Mucosa of descending colon (tissue), 3 donors: Measurements from ENCODE around the gene FYCO1. TPM values are rescaled to one million over a fixed set of nuclear protein-coding genes. Genes with fewer than 3 reads are reported as not detected.

ENCODE experiments used
- ATAC-seq: fragments of 200-7000 bp; cut with Tn5 transposase; one replicate; pipeline ENCODE4 v1.9.1; 2020; ENCODE audit warnings: mild to moderate bottlenecking, moderate library complexity
- DNase-seq, 3 donors: peaks; one replicate each; pipeline ENCODE4 v3.0.0-alpha.2; 2020
- H3K36me3 ChIP-seq: fragments of 200-600 bp; one replicate; pipeline ENCODE4 v1.8.0; 2021; ENCODE audit warnings: low read depth, mild to moderate bottlenecking
- H3K4me1 ChIP-seq: fragments of 200-600 bp; one replicate; pipeline ENCODE4 v1.8.0; 2021; ENCODE audit warnings: low read depth, mild to moderate bottlenecking
- H3K4me3 ChIP-seq: fragments of 200-600 bp; one replicate; pipeline ENCODE4 v1.8.0; 2021; ENCODE audit warnings: mild to moderate bottlenecking
- H3K9me3 ChIP-seq: fragments of 200-600 bp; one replicate; pipeline ENCODE4 v1.8.0; 2021; ENCODE audit warnings: mild to moderate bottlenecking
- CTCF ChIP-seq: fragments of 200-600 bp; IDR thresholded peaks from one replicate; pipeline ENCODE4 v1.8.0; 2022; ENCODE audit warnings: antibody characterized with exemption, mild to moderate bottlenecking
- intact Hi-C, 2 donors: fragments of 100-400 bp; cut with DNase I in 1 of 2; cut with micrococcal nuclease in 1 of 2; formaldehyde crosslinking; loops; one replicate each; pipeline versions ENCODE4 v1.11.0 to v1.11.1; 2022; cut with DNase I, micrococcal nuclease
- total RNA-seq, 3 donors: library from RNA; stranded (reverse); fragmentation: NEBNext Ultra II Directional in 2 of 3; extraction: Animal tissue kit (Norgen Biotek cat#: 25700) in 2 of 3; gene quantifications; one replicate each; pipeline versions ENCODE4 v1.2.1 to v1.2.4, GENCODE V29; 2021 to 2023
- donor health status: DM: no; HTN: no; CAD: no; lungs with moderate emphysema.
- donor health status: DM: no; HTN: no; CAD: no.
- donor health status: DM: no; HTN: yes; CAD: no.

FYCO1 gene
- total RNA-seq, 3 donors from 2014 or later, result 25.4 to 76.5 (median 27.7) TPM

- TF ChIP-seq CTCF, result no peak
- H3K4me3 ChIP-seq, result no peak overlapping the region
- intact Hi-C loops, result no loop called here
- H3K4me1 ChIP-seq, result peaks cover 37% of the 10 kb centered on the region
- no peak for DNase-seq
- H3K9me3 ChIP-seq, result no peaks in the 10 kb centered on the region
- H3K36me3 ChIP-seq, result no peaks in the 10 kb centered on the region
- ATAC-seq, result no peak
These were observed 9.9 kb downstream of the FYCO1 start for GRCh38 chr3:45985532-45986302.

GRCh38 chr3:45984331-45985312, 11.0 kb downstream of the FYCO1 start:
- intact Hi-C loops, result no loop called here
- ATAC-seq (no peak), DNase-seq (no peak)
- no peaks in the 10 kb centered on the region for H3K36me3 ChIP-seq
- peaks cover 41% of the 10 kb centered on the region for H3K4me1 ChIP-seq
- H3K9me3 ChIP-seq, result no peaks in the 10 kb centered on the region
- H3K4me3 ChIP-seq, result no peak overlapping the region
- no peak for TF ChIP-seq CTCF

- no peak for ATAC-seq
- no peak for DNase-seq
- intact Hi-C loops, result no loop called here
- Histone ChIP-seq H3K4me3 (no peak overlapping the region), H3K4me1 (peaks cover 48% of the 10 kb centered on the region), H3K36me3 (no peaks in the 10 kb centered on the region), H3K9me3 (no peaks in the 10 kb centered on the region)
- TF ChIP-seq CTCF, result no peak
These were observed 11.9 kb downstream of the FYCO1 start for GRCh38 chr3:45983770-45984169.

- intact Hi-C loops, result no loop called here
- no peak for TF ChIP-seq CTCF
- peaks cover 33% of the 10 kb centered on the region for H3K4me1 ChIP-seq
- no peak overlapping the region for H3K4me3 ChIP-seq
- H3K9me3 ChIP-seq, result no peaks in the 10 kb centered on the region
- no peaks in the 10 kb centered on the region for H3K36me3 ChIP-seq
- no peak for DNase-seq
- ATAC-seq, result no peak
These were observed 14.1 kb downstream of the FYCO1 start for GRCh38 chr3:45981346-45982074.

GRCh38 chr3:45980819-45981218, 14.8 kb downstream of the FYCO1 start:
- ATAC-seq (no peak), DNase-seq (no peak)
- TF ChIP-seq CTCF, result no peak
- Histone ChIP-seq H3K4me3 (no peak overlapping the region), H3K4me1 (peaks cover 32% of the 10 kb centered on the region), H3K9me3 (no peaks in the 10 kb centered on the region), H3K36me3 (no peaks in the 10 kb centered on the region)
- intact Hi-C loops, result no loop called here
